PC-9 (cell line): ENCODE measurements around the gene CHSY3.

Experiments
- EZH2 ChIP-seq: fragments of 200-600 bp; sonication (generic); IDR thresholded peaks from 2 replicates; pipeline ENCODE4 v1.8.0; 2017; ENCODE audit warnings: antibody characterized with exemption, low read depth
- TF ChIP-seq, protein P1 (sequence below): fragments of 200-600 bp; sonication (generic); conservative IDR thresholded peaks from 2 replicates; pipeline ENCODE4 v1.6.1; 2017; ENCODE audit warnings: mixed run types, antibody characterized with exemption, mild to moderate bottlenecking, moderate library complexity

DNA sequence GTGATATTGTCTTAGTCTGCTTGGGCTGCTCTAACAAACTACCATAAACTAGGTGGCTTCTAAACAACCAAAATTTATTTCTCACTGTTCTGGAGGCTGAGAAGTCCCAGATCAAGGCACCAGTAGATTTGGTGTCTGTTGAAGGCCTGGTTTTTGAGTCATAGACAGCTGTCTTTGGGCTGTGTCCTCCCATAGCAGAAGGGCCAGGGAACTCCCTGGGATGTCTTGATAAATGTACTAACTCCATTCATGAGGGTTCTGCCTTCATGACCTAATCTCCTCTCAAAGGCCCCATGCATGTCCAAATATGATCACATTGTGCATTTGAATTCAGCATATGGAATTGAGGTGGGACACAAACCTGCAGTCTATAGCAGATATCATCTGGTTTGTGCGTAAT, 121.2 kb downstream of the CHSY3 start:
- TF ChIP-seq, protein P1, sequence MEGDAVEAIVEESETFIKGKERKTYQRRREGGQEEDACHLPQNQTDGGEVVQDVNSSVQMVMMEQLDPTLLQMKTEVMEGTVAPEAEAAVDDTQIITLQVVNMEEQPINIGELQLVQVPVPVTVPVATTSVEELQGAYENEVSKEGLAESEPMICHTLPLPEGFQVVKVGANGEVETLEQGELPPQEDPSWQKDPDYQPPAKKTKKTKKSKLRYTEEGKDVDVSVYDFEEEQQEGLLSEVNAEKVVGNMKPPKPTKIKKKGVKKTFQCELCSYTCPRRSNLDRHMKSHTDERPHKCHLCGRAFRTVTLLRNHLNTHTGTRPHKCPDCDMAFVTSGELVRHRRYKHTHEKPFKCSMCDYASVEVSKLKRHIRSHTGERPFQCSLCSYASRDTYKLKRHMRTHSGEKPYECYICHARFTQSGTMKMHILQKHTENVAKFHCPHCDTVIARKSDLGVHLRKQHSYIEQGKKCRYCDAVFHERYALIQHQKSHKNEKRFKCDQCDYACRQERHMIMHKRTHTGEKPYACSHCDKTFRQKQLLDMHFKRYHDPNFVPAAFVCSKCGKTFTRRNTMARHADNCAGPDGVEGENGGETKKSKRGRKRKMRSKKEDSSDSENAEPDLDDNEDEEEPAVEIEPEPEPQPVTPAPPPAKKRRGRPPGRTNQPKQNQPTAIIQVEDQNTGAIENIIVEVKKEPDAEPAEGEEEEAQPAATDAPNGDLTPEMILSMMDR = no peak
- no peak for TF ChIP-seq EZH2
